Right renal pelvis (tissue), 4 donors: Measurements from ENCODE around the gene CDKL2. TPM values are rescaled to one million over a fixed set of nuclear protein-coding genes. Genes with fewer than 3 reads are reported as not detected.

Source experiments
- DNase-seq, 4 donors: peaks; one replicate each; pipeline ENCODE4 v3.0.0-alpha.2; 2013; ENCODE audit warnings: low read depth in 4 of 4, low spot score in 3 of 4, missing footprints in 1 of 4
- polyA plus RNA-seq, 4 donors: library from polyadenylated mRNA; unstranded; fragments of 120-200 nt; gene quantifications; one replicate each; pipeline ENCODE4 v1.2.1, GENCODE V29; 2013; ENCODE audit not compliant: insufficient read length in 4 of 4

Gene CDKL2
- polyA plus RNA-seq, 4 donors, result 11.2 to 13.5 (median 12.6) TPM

DNA sequence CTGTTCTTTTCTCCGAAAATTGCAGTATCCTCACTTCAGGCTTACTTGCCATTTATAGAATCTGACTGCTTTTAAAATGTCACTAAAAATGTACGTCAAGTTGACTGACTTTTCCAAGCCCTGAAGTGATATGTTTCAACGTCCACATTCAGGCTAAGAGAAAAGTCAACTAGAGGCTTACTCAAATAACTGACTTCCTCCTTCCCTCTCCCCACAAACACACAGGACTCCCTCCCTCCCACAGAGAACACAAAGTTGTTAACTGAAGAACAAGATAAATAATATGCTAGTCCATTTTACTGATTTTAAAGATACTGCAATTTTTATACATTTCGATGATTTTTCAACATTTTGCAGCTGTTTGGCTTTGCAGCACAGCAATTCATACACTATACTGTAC lies 13.8 kb upstream of the CDKL2 start:
- DNase-seq, result no peak

DNA sequence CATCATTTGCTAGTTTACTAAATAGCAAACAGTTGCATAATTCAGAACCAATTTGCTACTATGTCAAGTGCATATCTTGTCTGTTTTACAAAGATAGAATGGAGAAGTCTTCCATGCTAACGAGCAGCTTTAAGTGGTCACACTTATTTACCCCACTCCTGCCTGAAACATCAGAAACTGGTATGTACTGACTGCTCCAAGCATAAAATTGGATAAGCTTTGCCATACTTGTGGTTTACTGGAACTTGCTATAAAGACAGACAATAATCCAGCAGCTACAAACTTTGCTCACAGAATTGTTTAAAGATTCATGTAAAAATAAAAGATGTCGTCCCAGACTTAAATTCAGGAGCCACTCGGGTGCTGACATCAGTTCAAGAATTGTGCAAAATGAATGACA lies 13.3 kb upstream of the CDKL2 start:
- no peak for DNase-seq

DNA sequence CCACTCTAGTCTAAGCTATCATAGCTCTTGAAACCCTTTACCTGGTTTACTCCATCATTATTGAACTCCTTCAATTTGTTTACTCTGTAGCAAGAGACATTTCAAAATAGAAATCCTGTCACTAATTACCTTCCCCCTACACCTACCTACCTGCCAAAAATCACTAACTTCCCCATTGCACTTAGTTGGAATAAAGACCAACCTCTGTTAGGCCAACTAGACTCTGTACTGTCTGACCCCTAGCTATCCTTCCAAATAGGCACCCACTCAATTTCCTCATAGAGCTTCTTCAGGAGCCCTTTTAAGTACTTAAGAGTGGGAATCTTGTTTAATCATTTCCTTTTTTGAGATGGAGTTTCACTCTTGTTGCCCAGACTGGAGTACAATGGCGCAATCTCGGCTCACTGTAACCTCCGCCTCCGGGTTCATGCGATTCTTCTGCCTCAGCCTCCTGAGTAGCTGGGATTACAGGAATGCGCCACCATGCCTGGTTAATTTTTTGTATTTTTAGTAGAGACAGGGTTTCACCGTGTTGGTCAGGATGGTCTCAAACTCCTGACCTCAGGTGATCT lies 8.9 kb upstream of the CDKL2 start:
- no peak for DNase-seq

DNA sequence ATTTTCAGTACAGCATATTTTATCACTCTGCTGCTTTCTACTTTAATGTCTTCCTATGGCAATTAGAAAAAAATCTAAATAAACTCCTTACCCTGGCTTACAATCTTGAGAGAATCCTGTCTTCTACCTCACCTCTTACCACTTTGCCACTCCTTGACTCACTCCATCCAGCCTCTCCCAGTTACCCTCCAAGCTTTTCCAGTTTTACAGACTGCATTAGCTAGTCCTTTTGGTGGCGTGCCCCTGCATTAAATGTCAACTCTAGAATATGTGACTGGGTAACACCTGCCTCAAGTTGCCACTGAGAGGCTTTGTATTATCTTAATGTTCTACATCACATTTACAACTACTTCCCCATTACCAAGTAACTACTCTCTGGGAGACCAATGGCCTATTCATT lies 7.5 kb upstream of the CDKL2 start:
- no peak for DNase-seq

DNA sequence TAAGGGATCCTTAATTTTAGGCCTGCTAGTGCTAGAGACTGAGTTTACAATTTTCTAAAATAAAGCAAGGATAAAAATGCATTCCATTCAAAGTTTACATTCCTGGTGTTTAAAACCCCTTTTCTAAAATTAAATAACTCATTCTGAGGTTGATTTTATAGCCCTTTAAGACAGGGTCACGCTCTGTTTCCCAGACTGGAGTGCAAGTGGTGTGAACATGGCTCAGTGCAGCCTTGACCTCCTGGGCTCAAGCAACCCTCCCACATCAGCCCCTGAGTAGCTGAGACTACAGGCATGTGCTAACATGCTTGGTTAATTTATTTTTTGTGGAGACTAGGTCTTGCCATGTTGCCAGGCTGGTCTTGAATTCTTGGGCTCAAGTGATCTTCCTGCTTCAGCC lies 6.8 kb upstream of the CDKL2 start:
- peak; percentile 12 to 57 (median 37) for DNase-seq

DNA sequence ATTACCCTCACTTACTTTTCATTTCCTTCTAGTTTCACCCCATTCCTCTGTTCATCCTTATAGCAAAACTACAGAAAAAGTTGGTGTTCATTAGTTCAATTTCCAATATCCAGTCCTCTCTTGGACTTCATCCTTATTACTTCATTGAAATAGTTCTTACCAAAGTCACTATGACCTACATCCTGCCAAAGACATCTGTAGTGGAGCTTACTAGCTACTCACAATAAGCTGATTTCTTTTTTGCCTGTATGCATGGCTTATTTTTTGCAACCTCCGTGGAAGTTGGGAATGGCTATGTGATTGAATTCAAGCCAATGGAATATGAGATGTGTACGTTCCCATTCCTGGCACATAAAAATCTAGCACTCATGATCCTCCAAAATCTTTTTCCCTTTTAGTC lies 4.6 kb upstream of the CDKL2 start:
- DNase-seq, result no peak

DNA sequence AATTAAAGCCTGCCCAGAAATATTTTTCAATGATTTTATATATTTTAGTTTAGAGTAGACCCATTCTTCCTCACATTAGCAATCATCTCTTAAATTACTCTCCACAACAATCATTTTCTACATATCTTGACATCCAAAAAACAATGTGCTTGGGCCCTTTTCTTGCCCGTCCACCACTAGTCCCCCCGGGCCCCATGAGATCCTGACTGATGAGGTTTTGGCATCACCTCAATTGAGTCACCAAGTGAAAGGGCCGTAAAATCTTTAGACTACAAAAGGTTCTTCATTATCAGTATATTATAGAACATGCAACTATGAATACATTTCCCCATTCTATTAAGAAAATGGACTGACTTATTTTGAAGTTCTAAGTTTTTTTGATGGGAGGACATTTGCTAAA lies 4.0 kb upstream of the CDKL2 start:
- DNase-seq, result no peak

DNA sequence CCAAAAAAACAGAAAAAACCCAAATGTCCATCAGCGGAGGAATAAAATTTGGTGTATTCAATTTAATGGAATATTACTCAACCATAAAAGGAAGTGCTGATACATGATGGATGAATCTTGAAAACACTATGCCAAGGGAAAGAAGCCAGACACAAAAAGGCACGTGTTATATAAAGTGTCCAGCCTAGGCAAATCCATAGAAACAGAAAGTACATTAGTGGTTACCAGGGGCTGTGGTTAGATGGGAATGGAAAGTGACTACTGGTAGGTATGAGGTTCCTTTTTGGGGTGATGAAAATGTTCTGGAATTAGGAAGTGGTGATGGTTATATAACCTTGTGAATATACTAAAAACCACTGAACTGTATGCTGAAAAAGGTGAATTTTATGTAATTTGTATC lies 3.5 kb upstream of the CDKL2 start:
- no peak for DNase-seq

DNA sequence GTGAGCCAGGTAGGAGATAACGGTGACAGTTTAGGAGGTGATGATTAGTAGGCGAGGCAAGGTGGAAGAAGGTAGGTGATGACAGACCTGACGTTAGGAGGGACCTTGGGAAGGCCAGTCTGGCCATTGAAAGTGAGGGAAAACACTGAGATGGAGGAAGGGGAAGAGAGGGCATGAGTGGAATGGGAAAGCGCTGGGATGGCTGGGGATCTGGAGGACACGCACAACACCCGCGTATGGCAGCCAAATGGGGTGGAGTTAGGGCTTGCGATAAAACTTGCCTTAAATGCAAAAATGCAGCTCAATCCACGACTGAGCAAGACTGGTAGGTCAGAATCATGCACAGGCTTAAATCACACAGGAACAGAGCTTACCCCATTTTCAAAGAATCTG lies 605 bp upstream of the CDKL2 start:
- no peak for DNase-seq

DNA sequence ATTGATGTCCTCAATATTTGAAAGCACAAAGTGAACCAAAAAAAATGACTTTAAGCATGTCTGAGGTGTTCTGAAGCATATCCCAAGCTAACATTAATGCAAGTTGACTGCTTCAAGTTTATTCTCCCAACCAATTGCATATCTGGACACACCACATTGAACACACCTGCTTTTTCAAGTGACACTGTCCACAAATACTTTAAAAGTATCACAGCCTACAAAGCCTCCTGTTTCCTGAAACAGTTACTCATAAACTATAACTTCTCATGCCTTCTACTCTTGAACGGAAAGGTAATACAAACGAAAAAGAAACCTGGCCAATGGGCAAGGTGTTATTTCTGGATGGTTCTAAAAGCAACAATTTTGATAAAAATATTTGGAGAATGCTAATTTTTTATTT lies 1.1 kb downstream of the CDKL2 start:
- DNase-seq, result no peak

DNA sequence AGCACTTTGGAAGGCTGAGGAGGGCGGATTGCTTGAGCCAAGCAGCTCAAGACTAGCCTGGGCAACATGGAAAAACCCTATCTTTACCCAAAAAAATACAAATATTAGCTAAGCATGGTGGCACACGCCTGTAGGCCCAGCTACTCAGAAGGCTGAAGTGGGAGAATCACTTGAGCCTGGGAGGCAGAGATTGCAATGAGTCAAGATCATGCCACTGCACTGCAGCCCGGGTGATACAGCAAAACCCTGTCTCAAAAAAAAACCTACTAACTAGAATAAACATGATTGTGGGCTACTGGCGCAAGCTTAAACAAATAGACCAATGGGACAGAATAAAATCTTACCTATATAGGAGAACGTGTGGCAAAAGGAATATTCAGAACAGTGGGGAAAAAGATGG lies 7.3 kb downstream of the CDKL2 start:
- no peak for DNase-seq

DNA sequence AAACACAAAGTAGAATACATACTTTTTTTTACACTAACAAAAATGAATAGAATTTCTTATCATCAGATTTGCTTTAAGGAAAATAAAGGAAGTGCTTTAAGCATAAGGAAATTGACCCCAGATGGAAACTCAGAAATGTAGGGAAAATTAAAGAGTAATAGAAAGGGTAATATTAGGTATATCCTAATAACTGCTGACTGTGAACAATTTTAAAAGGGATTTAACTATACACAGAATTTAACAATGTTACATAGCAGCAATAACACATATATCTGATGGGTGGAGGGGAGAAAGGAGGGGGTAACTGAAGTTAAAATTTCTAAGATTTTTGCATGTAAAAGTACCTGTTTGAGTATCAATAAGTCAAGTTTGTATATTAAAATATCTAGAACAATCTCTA lies 8.6 kb downstream of the CDKL2 start:
- no peak for DNase-seq

DNA sequence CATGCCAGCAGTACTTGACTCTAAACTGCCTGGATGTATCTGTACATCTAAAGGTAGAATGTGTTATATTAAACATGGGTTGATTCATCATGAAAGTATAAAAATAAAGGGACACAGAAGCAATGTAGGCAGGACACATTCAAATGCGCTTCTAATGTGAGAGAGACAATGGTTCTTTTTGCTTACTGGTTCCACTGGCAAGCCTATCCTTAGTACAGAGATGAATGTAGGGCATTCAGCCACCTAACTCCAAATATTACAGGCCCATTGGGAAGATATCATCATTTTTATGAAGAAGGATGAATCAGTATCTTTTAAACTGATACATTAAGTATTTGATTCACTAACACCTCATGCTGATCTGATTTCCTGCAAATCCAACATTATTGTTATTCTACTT lies 18.0 kb downstream of the CDKL2 start:
- DNase-seq, result no peak

DNA sequence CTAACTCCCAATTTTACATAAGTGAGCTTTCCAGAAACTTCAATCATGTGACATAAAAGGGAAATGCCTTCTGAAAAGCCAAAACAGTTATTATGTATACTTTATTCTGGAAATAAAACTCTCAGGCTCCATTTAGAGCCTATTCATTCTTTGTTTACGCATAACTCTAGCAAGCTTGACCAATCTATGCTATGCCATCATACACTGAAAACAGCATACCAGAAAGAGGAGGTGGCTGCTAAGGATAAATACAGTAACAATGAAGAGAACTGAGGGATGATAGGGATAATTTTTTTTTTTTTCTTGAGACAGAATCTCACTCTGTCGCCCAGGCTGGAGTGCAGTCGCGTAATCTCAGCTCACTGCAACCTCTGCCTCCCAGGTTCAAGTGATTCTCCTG lies 24.4 kb downstream of the CDKL2 start:
- DNase-seq, result no peak

DNA sequence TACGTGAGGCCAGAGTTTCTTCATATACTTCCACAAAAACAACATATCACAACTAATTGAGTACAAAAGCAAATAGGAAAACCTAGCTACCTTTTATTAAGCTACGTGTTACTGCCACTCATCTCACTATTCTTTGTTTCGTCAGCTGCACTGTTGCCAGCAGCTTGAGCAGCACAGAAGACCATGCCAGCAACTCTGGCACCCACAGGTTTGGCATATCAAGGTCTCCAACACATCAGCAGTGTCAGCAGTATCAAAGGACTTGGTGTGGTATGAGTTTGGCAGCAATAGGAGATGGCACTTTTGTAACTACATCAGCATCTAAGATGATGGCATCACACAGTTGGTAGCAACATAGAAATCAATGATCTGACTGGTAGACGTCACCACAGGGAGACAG lies 30.7 kb downstream of the CDKL2 start:
- DNase-seq, result no peak

DNA sequence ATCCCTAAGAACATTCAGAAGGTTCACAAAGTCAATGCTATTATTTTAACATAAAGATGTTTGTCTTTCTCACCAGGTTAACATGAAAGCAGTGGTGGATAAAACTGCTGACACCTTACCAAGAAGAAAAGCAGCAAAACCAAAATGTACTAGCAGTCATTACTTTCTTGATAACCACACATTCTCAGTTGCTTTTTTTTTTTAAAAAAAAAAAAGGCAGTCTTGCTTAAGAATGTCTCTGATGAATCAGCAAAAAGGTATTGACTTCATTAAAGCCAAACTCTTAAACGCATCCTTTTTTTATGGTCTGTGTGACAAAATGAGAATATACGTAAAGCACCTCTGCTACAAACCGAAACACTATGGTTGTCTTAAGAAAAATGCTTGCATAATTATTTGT lies 31.9 kb downstream of the CDKL2 start:
- no peak for DNase-seq

DNA sequence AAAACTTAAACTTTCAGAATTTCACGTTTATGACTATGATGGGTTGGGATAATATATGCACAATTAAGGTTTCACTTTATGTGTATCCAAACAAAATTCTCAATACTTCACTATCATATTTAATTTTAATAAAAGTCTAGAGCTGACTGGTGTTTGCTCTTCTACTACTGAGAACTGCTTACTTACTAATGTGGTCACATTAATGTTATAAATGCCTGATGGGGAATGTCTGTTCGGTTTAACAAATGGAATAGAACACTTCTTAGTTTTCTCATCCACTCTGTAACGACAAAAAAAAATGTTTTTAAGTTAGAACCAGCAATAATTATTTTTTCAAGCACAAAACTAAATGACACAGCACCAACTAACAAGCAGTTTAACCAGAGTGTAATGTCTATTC lies 34.3 kb downstream of the CDKL2 start:
- no peak for DNase-seq

DNA sequence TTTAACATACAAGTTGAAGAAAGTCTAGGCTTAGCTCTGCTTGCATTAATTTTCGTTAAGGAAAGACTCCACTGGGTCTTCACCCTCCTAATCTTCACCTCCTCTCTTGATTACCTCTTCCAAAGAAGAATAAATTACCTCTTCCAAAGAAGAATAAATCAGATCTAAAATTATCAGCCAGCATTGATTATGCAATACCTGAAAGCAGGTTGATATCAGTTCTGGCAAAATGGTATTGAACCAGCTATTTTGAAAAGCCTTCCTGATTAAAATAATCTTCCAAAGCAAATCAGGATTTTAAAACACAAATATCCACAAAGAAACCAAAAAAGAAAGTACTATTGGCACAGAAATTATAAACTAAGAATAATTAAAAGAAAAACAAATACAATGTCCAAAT lies 36.9 kb downstream of the CDKL2 start:
- no peak for DNase-seq

DNA sequence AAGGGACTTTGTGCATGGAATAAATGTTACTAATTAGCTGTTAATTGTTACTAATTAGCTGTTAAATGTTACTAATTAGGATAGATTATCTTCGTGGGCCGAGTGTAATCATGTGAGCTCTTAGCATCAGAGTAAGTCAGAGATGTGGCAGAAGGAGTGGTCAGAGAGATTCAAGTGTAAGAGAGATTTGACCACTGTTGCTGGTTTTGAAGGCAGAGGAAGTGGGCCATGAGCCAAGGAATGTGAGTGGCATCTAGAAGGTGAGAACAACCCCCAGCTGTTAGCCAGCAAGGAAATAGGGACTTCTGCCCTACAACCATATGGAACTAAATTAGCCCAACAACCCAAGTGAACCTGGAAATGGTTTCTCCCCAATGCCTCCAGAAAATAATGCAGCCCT lies 46.3 kb downstream of the CDKL2 start:
- no peak for DNase-seq

DNA sequence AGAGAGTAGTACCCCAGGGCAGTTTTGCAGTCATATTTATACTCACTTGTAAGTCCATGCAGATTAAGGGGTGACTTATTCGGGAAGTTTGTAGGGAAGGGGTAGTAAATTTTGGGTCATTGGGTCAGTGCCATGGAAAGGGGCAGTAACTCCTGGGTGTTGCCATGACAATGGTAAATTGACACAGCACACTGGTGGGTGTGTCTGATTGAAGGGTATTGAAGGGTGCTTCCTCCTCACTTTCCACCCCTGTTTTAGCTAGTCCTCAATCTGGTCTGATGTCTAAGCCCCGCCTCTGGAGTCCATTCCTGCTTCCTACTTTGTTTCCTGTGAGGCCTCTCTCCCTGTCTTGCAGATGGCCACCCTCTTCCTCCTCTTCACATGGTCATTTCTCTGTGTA lies 62.6 kb downstream of the CDKL2 start:
- DNase-seq, result no peak

DNA sequence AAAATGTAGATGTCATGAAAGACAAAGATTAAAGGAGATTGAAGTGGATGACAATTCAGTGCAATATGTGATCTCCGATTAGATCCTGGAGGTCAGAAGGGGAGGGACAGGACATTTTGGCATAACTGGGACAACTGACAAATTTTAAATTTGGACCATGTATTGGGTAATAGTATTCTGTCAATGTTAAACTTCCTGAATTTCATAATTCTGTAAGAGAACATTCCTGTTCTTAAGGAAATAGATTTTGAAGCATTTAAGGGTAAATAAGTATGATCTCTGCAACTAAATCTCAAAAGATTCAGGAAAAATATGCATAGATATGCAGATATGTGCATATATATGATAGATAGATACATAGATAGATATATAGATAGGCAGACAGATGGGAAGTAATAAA lies 63.4 kb downstream of the CDKL2 start:
- no peak for DNase-seq

DNA sequence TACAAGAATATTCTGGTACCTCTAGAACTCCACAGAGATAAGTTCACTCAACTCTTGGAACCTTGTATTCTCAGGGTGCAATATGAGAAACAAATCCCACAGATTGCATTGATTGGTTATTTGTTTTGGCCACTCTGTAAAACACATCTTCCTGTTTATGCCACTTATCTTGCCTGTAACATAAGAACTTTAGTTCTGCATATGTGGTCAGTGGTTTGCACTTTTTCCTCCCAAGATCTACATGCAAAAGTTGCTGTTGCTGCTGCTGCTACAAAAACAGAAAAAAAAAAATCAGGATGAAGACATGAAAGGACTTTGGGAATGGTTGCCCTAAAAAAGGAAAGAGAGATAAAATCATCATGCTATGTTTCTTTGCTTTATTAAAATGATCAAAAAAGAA lies 64.8 kb downstream of the CDKL2 start:
- DNase-seq, result no peak

DNA sequence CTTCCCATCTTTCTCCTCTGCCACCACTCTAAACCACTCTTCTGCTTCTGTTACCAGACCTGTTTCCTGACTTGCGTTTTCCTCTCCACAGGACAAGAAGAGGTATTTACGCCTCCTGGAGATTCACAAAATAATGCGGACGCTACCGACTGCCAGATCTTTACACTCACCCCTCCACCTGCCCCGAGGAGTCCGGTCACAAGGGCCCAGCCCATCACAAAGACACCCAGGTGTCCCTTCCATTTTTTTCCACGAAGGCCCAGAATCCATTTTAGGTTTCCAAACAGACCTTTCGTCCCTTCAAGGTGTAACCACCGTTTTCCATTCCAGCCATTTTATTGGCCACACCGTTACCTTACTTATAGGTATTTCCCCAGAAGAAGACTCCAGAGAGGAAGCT lies 66.3 kb downstream of the CDKL2 start:
- no peak for DNase-seq

DNA sequence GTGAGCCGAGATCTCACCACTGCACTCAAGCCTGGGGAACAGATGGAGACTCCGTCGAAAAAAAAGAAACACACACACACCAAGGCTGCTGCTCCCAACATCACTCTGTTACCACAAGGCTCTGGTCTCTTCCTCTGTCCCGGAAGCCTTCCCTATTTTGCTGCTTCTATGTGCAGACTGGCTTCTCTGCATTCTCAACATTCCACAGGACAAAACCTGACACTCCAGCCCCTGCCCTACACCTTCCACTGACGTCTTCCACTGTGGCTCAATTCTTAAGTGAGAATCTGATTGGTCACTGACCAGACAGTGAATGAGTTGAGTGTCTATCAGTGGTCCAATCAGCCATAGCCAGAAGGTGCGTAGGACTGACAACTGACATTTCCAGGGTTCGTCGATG lies 68.5 kb downstream of the CDKL2 start:
- no peak for DNase-seq
